Measurements from ENCODE around the gene LIPE.

The LIPE gene

GRCh38 chr19:42433503-42434260 is 6.5 kb upstream of the LIPE start:
- peak; percentile 63 for TF ChIP-seq CTCF (conservative IDR thresholded peaks at IDR 0.05; ENCODE audit: low read depth, low read length)
- no peak overlapping the region for H3K4me3 ChIP-seq (ENCODE audit: low read depth, low read length)
- DNase-seq (ENCODE audit: low read depth), result peak; percentile 63

GRCh38 chr19:42431486-42431885 is 4.3 kb upstream of the LIPE start:
- no peak for TF ChIP-seq CTCF (conservative IDR thresholded peaks at IDR 0.05; ENCODE audit: low read depth, low read length)
- no peak for DNase-seq (ENCODE audit: low read depth)
- H3K4me3 ChIP-seq (ENCODE audit: low read depth, low read length), result no peak overlapping the region

- H3K4me3 ChIP-seq (ENCODE audit: low read depth, low read length), result no peak overlapping the region
- TF ChIP-seq CTCF (conservative IDR thresholded peaks at IDR 0.05; ENCODE audit: low read depth, low read length), result no peak
- no peak for DNase-seq (ENCODE audit: low read depth)
Measured at GRCh38 chr19:42428676-42429075, 1.5 kb upstream of the LIPE start.

- DNase-seq (ENCODE audit: low read depth), result no peak
- H3K4me3 ChIP-seq (ENCODE audit: low read depth, low read length), result no peak overlapping the region
- no peak for TF ChIP-seq CTCF (conservative IDR thresholded peaks at IDR 0.05; ENCODE audit: low read depth, low read length)
Measured at GRCh38 chr19:42426643-42427042, 545 bp downstream of the LIPE start.

- peak; percentile 26 for TF ChIP-seq CTCF (conservative IDR thresholded peaks at IDR 0.05; ENCODE audit: low read depth, low read length)
- no peak overlapping the region for H3K4me3 ChIP-seq (ENCODE audit: low read depth, low read length)
- DNase-seq (ENCODE audit: low read depth), result no peak
Measured at GRCh38 chr19:42424712-42425131, 2.5 kb downstream of the LIPE start.

GRCh38 chr19:42424345-42424707 is 2.9 kb downstream of the LIPE start:
- no peak overlapping the region for H3K4me3 ChIP-seq (ENCODE audit: low read depth, low read length)
- TF ChIP-seq CTCF (conservative IDR thresholded peaks at IDR 0.05; ENCODE audit: low read depth, low read length), result no peak
- DNase-seq (ENCODE audit: low read depth), result no peak

All from choroid plexus epithelial cell (primary cell).